ENCODE data around the gene SHPK.

SHPK gene

DNA sequence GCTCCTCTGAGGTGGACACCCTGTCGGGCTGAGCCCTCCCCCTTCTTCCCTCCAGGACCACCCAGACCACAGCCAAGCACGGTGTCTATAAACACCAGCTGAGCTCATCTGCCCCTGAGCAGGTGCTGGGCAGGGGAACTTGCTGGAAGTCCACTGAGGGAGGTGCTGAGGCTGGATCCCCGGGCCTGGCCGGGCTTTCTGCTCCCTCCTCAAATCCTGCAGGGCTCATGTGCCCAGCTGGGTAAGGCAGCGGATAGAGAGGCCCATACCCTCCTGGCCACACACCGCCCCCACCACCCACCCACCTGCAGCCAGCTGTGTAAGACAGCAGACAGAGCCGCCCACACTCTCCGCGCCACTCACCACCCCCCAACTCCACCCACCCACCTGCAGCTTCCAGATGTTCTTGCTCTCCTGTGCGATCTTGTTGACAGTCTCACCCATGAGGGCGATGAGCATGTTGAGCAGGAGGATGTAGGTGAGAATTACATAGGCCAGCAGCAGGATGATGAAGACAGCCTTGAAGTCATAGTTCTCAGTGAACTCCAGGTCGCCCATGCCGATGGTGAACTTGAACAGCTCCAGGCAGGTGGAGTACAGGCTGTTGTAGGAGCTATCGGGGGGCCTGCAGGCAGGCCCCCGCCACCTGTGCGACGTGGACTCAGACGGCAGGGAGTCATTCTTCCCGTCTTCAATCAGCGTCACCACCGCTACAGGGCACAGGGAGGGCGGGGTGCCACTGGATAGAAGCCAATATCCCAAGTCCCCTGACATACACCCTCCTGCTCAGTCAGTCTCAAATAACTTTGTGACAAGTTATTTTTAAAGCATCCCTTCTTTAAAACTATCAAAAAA lies 62.6 kb downstream of the SHPK start:
- Histone ChIP-seq H3K9ac (ENCODE audit: low read length) (no peak overlapping the region), H3K4me2 (ENCODE audit: low read length) (no peak overlapping the region), H3K27ac (ENCODE audit: low read length) (no peak overlapping the region), H4K20me1 (ENCODE audit: insufficient read depth, low read length) (no peaks in the 10 kb centered on the region), H3K79me2 (ENCODE audit: low read length) (no peaks in the 10 kb centered on the region), H3K4me3 (ENCODE audit: low read length) (no peak overlapping the region), H3K4me1 (ENCODE audit: low read length) (no peaks in the 10 kb centered on the region), H2AFZ (ENCODE audit: low read depth, low read length) (no peak overlapping the region), H3K36me3 (replicated peaks; ENCODE audit: low read depth, low read length) (no peaks in the 10 kb centered on the region), H3K27me3 (ENCODE audit: low read depth, low read length) (no peaks in the 10 kb centered on the region), H3K9me3 (ENCODE audit: insufficient read depth, low read length) (no peaks in the 10 kb centered on the region)
- TF ChIP-seq, protein P1, sequence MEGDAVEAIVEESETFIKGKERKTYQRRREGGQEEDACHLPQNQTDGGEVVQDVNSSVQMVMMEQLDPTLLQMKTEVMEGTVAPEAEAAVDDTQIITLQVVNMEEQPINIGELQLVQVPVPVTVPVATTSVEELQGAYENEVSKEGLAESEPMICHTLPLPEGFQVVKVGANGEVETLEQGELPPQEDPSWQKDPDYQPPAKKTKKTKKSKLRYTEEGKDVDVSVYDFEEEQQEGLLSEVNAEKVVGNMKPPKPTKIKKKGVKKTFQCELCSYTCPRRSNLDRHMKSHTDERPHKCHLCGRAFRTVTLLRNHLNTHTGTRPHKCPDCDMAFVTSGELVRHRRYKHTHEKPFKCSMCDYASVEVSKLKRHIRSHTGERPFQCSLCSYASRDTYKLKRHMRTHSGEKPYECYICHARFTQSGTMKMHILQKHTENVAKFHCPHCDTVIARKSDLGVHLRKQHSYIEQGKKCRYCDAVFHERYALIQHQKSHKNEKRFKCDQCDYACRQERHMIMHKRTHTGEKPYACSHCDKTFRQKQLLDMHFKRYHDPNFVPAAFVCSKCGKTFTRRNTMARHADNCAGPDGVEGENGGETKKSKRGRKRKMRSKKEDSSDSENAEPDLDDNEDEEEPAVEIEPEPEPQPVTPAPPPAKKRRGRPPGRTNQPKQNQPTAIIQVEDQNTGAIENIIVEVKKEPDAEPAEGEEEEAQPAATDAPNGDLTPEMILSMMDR (IDR thresholded peaks at IDR 0.05; ENCODE audit: low read depth, low read length): no peak
- TF ChIP-seq EZH2phosphoT487 (IDR thresholded peaks at IDR 0.05; ENCODE audit: low read depth): no peak

DNA sequence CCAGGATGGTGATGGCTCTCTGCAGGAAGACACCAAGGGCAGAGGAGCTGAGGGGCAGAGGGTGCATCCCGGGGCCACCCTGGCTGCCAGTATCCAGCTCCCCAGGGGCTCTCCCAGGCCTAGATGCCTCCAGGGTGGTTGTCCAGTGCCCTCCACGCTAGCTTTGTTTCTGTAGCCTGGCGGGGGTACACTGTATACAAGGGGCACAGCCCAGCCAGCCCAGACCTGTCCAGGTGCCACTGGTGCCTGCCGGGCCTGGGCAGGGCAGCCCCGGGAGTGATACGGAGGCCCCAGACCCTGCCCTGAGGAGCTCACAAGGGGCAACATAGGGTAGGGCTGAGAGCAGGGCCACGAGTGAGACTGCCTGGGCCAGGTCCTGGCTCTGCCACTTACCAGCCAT lies 63.8 kb downstream of the SHPK start:
- Histone ChIP-seq H3K79me2 (ENCODE audit: low read length) (no peaks in the 10 kb centered on the region), H3K9ac (ENCODE audit: low read length) (no peak overlapping the region), H3K4me3 (ENCODE audit: low read length) (no peak overlapping the region), H3K9me3 (ENCODE audit: insufficient read depth, low read length) (no peaks in the 10 kb centered on the region), H3K4me1 (ENCODE audit: low read length) (no peaks in the 10 kb centered on the region), H3K27me3 (ENCODE audit: low read depth, low read length) (no peaks in the 10 kb centered on the region), H3K27ac (ENCODE audit: low read length) (no peak overlapping the region), H3K4me2 (ENCODE audit: low read length) (no peak overlapping the region), H4K20me1 (ENCODE audit: insufficient read depth, low read length) (no peaks in the 10 kb centered on the region), H3K36me3 (replicated peaks; ENCODE audit: low read depth, low read length) (no peaks in the 10 kb centered on the region), H2AFZ (ENCODE audit: low read depth, low read length) (no peak overlapping the region)
- TF ChIP-seq, protein P1 (IDR thresholded peaks at IDR 0.05; ENCODE audit: low read depth, low read length): no peak
- TF ChIP-seq EZH2phosphoT487 (IDR thresholded peaks at IDR 0.05; ENCODE audit: low read depth): no peak

GRCh38 chr17:3571043-3571900 lies 64.8 kb downstream of the SHPK start:
- Histone ChIP-seq H3K4me3 (ENCODE audit: low read length) (no peak overlapping the region), H2AFZ (ENCODE audit: low read depth, low read length) (no peak overlapping the region), H3K4me1 (ENCODE audit: low read length) (no peaks in the 10 kb centered on the region), H3K79me2 (ENCODE audit: low read length) (no peaks in the 10 kb centered on the region), H3K27ac (ENCODE audit: low read length) (no peak overlapping the region), H3K27me3 (ENCODE audit: low read depth, low read length) (no peaks in the 10 kb centered on the region), H3K9ac (ENCODE audit: low read length) (no peak overlapping the region), H4K20me1 (ENCODE audit: insufficient read depth, low read length) (no peaks in the 10 kb centered on the region), H3K36me3 (replicated peaks; ENCODE audit: low read depth, low read length) (no peaks in the 10 kb centered on the region), H3K4me2 (ENCODE audit: low read length) (no peak overlapping the region), H3K9me3 (ENCODE audit: insufficient read depth, low read length) (no peaks in the 10 kb centered on the region)
- no peak for TF ChIP-seq EZH2phosphoT487 (IDR thresholded peaks at IDR 0.05; ENCODE audit: low read depth)
- TF ChIP-seq, protein P1 (IDR thresholded peaks at IDR 0.05; ENCODE audit: low read depth, low read length): no peak

- Histone ChIP-seq H3K4me3 (ENCODE audit: low read length) (no peak overlapping the region), H4K20me1 (ENCODE audit: insufficient read depth, low read length) (no peaks in the 10 kb centered on the region), H3K4me1 (ENCODE audit: low read length) (no peaks in the 10 kb centered on the region), H3K27ac (ENCODE audit: low read length) (no peak overlapping the region), H3K9ac (ENCODE audit: low read length) (no peak overlapping the region), H3K9me3 (ENCODE audit: insufficient read depth, low read length) (no peaks in the 10 kb centered on the region), H3K36me3 (replicated peaks; ENCODE audit: low read depth, low read length) (no peaks in the 10 kb centered on the region), H2AFZ (ENCODE audit: low read depth, low read length) (no peak overlapping the region), H3K27me3 (ENCODE audit: low read depth, low read length) (no peaks in the 10 kb centered on the region), H3K4me2 (ENCODE audit: low read length) (no peak overlapping the region), H3K79me2 (ENCODE audit: low read length) (no peaks in the 10 kb centered on the region)
- no peak for TF ChIP-seq EZH2phosphoT487 (IDR thresholded peaks at IDR 0.05; ENCODE audit: low read depth)
- TF ChIP-seq, protein P1 (IDR thresholded peaks at IDR 0.05; ENCODE audit: low read depth, low read length): no peak
Measured at GRCh38 chr17:3569534-3570137, 66.4 kb downstream of the SHPK start.

Data from OCI-LY3 (cell line).